Measurements from ENCODE around the gene COL12A1. TPM values are rescaled to one million over a fixed set of nuclear protein-coding genes. Genes with fewer than 3 reads are reported as not detected.

Gene COL12A1
- total RNA-seq, 1 donor from 2014 or later = 3.7 TPM

Other genes starting within 250 kb of the COL12A1 start
- 55.8 and 324 TPM in 2 replicates for gene COX7A2, start 37.7 kb upstream of the COL12A1 start, total RNA-seq
- 282 and 305 TPM in 2 replicates for gene TMEM30A, start 78.7 kb upstream of the COL12A1 start, total RNA-seq